Endothelial cell of hepatic sinusoid (primary cell): ENCODE results near the gene ASB10.

ENCODE experiments used
- in situ Hi-C: cut with HindIII; loops from 2 replicates; pipeline ENCODE4 v1.10.0; 2017; ENCODE audit warnings: low sequenced_read_pairs

Gene ASB10

GRCh38 chr7:151128716-151129115, 58.3 kb downstream of the ASB10 start:
- in situ Hi-C loops: no loop called here

GRCh38 chr7:151128144-151128543, 58.9 kb downstream of the ASB10 start:
- in situ Hi-C loops: no loop called here

GRCh38 chr7:151126491-151127137, 60.4 kb downstream of the ASB10 start:
- in situ Hi-C loops: no loop called here

- in situ Hi-C loops: no loop called here
Measured at GRCh38 chr7:151125846-151126481, 61.1 kb downstream of the ASB10 start.
